GM12865 (cell line): ENCODE data around the gene CFHR3.
A peak's percentile ranks its signal among the peaks of the same experiment; 100 is the strongest.
"Not testable (repeated sequence)": the region's sequence is repeated elsewhere in the genome, so short reads cannot be mapped to it uniquely, and the experiment has no call there.

Experiments
- DNase-seq: peaks from one replicate; pipeline ENCODE4 v3.0.0; 2010; ENCODE audit warnings: low read depth
- H3K4me3 ChIP-seq: 2 replicates; pipeline ENCODE4 v1.5.1; 2011; ENCODE audit warnings: mild to moderate bottlenecking, low read depth, low read length, control low read depth
- CTCF ChIP-seq: IDR thresholded peaks from 2 replicates; pipeline ENCODE4 v1.5.1; 2011; ENCODE audit warnings: low read length, control low read depth, low read depth, inconsistent platforms; ENCODE audit not compliant: insufficient read depth; ENCODE audit errors: missing control alignments

Gene CFHR3

GRCh38 chr1:196797891-196798290 lies 23.3 kb downstream of the CFHR3 start:
- no peak overlapping the region for H3K4me3 ChIP-seq
- no peak for DNase-seq
- no peak for TF ChIP-seq CTCF

GRCh38 chr1:196801920-196802319 lies 27.3 kb downstream of the CFHR3 start:
- not testable (repeated sequence) for H3K4me3 ChIP-seq, DNase-seq

GRCh38 chr1:196808529-196809235 lies 34.0 kb downstream of the CFHR3 start:
- DNase-seq = no peak
- no peak for TF ChIP-seq CTCF
- H3K4me3 ChIP-seq = no peak overlapping the region

GRCh38 chr1:196817442-196817841 lies 42.8 kb downstream of the CFHR3 start:
- not testable (repeated sequence) for DNase-seq

GRCh38 chr1:196819531-196819930 lies 44.9 kb downstream of the CFHR3 start, which contains the start of gene CFHR1:
Gene CFHR1, plus strand, starts transcription at chr1:196819731. Its CDS starts 114 bp downstream, at chr1:196819845.
- not testable (repeated sequence) for H3K4me3 ChIP-seq, DNase-seq

More at GRCh38 chr1:196817442-196817841, 42.8 kb downstream of the CFHR3 start:
- not testable (repeated sequence) for H3K4me3 ChIP-seq

GRCh38 chr1:196827860-196828259 lies 53.2 kb downstream of the CFHR3 start:
- not testable (repeated sequence) for H3K4me3 ChIP-seq
- peak; percentile 16 for DNase-seq
